ENCODE results near the gene ACTR6. TPM values are rescaled to one million over a fixed set of nuclear protein-coding genes. Genes with fewer than 3 reads are reported as not detected.

ACTR6 gene
- total RNA-seq, 1 donor from 2014 or later, result 35.7 TPM

- peak overlapping the region; percentile 96 for H3K4me3 ChIP-seq (ENCODE audit: low read depth, low read length)
- H3K27me3 ChIP-seq (ENCODE audit: control insufficient read depth, insufficient read depth, low read length), result no peaks in the 10 kb centered on the region
- H3K36me3 ChIP-seq (ENCODE audit: control insufficient read depth, insufficient read depth, low read length), result no peaks in the 10 kb centered on the region
- TF ChIP-seq CTCF (IDR thresholded peaks at IDR 0.05; ENCODE audit: insufficient read depth, low read length, poor library complexity, severe bottlenecking), result no peak
- no peak for DNase-seq (ENCODE audit: low read depth)
These were observed 68.4 kb downstream of the ACTR6 start for GRCh38 chr12:100268835-100269564.

- H3K36me3 ChIP-seq (ENCODE audit: control insufficient read depth, insufficient read depth, low read length), result no peaks in the 10 kb centered on the region
- TF ChIP-seq CTCF (IDR thresholded peaks at IDR 0.05; ENCODE audit: insufficient read depth, low read length, poor library complexity, severe bottlenecking), result no peak
- H3K27me3 ChIP-seq (ENCODE audit: control insufficient read depth, insufficient read depth, low read length), result no peaks in the 10 kb centered on the region
- no peak overlapping the region for H3K4me3 ChIP-seq (ENCODE audit: low read depth, low read length)
- DNase-seq (ENCODE audit: low read depth), result no peak
These were observed 73.2 kb downstream of the ACTR6 start for GRCh38 chr12:100273782-100274181.

Other genes starting within 250 kb of the ACTR6 start
- 0.13 TPM in 1 of 2 replicates, not detected in the other for gene ANKS1B, start 215.9 kb upstream of the ACTR6 start, total RNA-seq
- gene BLTP3B, start 57.9 kb upstream of the ACTR6 start, total RNA-seq, result 11.0 and 11.6 TPM in 2 replicates
- gene DEPDC4, start 66.3 kb downstream of the ACTR6 start, total RNA-seq, result 0.14 and 1.0 TPM in 2 replicates
- gene SCYL2, start 66.4 kb downstream of the ACTR6 start, total RNA-seq, result 39.0 and 47.5 TPM in 2 replicates
- under 0.01 TPM in 1 of 2 replicates, not detected in the other for gene SLC17A8, start 156.3 kb downstream of the ACTR6 start, total RNA-seq